Stimulated activated CD8-positive, alpha-beta memory T cell treated with anti-CD3 and anti-CD28 coated beads, Interleukin-12 subunit alpha, Interleukin-12 subunit beta, amount 100 ng/mL, for 4 hours (primary cell): Measurements from ENCODE around the gene ADORA2A.

Experiments
- DNase-seq: peaks from one replicate; pipeline ENCODE4 v3.0.0-alpha.2; 2020; ENCODE audit warnings: low read depth

The ADORA2A gene

DNA sequence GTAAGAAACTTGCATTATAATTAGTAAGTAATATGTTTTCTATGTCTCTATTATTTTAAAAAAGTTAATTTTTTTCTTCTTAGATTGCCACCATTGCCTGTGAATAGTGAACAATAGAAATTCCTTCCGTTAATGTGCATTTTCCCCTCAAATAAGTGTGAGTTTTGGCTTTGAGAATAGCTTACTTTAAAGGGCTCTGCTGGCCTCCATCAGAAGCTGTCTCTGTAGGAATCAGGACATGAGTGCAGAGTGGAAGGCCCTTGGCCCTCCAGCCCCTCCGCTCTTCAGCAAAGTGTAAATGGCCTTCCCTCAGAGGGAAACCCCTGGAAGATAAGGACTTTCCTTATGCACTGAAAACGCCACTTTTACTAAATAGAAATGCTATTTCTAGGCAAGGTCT lies 24.1 kb upstream of the ADORA2A start:
- no peak for DNase-seq

DNA sequence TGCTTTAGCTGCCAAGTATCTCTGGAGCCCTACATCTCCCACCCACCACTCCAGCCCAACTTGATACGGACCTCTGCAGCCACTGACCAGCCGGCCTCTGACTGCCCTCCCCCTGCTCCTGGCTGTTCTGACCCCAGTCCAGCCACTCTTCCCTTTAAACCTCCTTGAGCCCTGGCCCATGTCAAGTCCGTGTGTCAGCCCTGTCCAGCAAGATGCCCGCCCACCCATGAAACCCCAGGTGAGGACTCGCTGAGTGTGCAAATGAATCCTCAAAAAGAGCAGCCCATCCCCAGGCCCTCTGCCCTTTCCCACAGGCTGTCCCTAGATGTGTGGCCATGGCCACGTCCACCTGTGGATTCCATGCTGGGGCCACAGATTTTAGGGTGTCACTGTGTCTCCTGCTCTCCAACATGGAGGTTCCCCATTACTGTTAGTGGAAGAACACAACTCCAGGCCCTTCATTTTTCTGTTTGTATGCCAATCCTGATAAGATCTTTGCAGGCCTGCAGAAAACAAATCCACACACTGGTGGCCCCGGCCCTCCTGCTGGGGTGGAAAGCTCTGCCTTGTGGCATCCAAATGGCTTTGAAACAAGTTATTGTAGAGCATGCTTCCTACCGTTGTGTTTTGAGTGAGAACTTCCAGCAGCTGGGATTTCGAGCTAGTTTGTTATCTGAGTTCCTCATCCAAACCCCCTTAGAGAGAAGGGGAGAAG lies 22.7 kb upstream of the ADORA2A start:
- DNase-seq: no peak

DNA sequence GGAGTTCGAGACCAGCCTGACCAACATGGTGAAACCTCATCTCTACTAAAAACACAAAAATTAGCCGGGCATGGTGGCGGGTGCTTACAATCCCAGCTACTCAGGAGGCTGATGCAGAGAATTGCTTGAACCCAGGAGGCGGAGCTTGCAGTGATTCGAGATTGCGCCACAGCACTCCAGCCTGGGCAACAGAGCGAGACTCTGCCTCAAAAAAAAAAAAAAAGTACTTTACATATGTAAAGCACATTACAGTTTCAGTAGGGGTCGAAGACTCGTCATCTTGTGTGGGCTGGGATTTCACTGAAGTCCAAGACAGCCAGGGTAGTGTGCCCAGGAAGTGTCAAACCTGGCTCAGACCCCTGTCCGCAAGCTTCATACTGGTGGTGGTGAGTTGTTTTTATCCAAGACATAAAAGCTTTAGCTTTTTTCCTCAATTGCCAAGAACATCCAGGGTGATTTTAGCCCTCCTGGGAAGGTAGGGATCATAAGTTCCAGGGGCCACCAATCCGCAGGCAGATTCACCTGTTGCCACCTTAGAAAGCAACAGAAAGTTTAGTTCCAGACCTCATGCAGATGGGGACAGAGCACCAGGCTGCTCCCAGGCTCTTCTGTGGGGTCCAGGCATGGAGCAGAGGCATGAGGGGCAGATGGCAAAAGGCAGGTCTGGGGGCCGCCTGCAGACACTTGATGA lies 21.6 kb upstream of the ADORA2A start:
- no peak for DNase-seq

DNA sequence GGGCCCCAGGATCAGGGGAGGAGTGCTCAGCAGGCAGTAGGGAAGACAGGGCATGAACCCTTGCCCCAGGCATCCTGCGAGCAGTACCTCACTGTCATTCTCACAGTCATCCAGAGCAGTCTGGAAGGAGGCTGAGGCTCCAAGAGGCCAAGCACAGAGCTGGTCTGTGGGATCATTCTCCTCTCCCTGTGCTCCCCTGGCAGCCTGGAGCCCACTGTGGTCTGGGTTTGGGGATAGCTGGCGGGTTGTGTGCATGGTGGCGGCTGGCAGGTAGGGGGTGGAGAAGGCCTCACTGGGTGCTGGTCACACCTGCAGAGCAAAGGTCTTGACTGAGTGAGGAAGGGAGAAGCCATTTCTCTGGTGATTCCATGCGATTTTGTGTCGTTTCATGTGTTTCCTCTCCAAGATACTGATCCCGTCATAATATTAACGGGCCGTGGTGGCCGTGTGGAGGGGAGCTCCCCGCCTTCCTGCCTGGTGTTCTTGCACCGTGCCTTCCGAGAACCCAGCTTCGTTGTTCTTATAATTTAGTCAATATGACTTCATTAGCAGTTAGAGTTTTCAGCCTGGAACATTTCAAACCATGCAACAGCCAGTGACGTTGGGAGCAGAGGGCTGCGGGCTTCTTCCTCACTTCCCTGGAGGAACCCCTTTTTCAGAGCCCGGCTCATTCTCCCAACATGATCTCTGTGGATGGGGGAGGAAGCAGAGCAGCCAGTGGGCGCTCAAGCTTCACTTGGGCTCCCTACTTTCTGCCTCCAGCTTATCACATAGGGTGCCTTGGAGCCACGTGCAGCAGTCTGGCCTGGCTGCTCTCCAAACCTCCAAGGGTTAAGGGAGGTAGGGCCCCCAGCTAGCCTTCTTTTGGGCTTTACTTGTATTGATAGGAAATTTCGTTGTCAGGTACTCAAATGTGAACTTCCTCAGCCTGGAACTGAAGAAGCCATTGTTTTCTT lies 20.8 kb upstream of the ADORA2A start:
- no peak for DNase-seq

DNA sequence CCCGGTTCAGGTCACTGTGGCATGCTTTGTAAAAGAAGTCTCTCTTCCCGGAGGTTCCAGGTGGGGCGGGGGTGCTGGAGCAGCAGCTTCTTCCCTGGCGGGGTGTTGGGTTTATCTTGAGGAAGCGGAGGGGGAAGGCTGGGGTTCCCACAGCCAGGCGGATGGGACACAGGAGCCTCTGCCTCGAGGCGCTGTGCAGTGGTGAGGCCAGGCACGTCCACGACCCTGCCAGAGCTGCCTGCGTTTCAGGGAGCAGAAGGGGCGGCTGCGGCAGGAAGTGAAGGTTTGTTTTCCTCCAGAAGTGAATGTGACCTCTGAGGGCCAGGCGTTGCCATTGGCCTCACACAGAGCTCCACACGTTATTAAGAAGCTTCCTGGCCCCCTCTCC lies 20.1 kb upstream of the ADORA2A start:
- DNase-seq: no peak

DNA sequence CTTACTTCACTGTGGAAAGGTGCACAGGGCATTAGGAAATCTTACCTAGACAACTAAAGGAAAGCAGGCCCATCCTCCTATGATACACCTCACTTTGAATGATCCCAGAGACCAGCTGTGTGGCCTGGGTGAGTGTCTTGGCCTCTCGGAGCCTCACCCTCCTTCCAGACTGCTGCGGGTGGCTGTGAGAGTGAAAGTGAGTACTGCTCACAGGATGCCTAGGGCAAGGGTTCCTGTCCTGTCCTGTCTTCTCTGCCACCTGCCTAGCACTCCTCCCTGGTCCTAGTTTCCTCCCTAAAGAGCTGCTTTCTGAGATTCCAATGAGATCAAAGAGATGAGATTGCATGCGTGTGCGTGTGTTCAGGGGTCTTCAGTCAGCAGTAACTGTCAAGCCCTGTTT lies 19.5 kb upstream of the ADORA2A start:
- DNase-seq: no peak

DNA sequence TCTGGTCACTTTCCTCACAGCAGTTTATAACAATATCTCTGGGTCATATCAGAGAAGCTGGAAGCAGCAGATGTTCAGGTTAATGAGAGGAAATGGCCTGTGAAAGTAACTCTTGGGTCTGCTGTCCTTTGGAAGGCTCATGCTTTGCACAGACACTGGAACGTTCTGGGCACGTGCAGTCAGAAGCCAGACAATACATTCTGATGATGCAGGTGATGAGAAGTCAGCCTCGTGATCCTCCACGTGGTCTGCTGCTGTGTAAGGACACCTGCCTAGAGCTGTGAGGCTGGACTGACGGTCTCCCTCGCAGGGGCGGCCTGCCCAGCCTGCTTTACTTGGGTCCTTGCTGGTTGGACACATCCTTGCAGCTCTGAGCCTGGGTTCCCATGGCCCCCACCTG lies 18.8 kb upstream of the ADORA2A start:
- no peak for DNase-seq

DNA sequence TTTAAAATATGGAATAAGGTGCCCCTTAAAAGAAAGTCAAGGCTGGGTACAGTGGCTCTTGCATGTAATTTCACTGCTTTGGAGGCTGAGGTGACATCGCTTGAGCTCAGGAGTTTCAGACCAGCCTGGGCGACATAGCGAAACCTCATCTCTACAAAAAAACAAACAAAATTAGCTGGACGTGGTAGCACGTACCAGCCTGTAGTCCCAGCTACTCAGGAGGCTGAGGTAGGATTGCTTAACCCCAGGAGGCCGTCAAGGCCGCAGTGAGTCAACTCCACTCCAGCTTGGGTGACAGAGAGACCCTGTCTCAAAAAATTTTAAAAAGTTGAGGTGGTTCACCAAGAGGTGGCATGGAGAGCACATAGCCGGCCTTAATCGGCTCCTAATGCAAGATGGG lies 17.7 kb upstream of the ADORA2A start:
- no peak for DNase-seq

DNA sequence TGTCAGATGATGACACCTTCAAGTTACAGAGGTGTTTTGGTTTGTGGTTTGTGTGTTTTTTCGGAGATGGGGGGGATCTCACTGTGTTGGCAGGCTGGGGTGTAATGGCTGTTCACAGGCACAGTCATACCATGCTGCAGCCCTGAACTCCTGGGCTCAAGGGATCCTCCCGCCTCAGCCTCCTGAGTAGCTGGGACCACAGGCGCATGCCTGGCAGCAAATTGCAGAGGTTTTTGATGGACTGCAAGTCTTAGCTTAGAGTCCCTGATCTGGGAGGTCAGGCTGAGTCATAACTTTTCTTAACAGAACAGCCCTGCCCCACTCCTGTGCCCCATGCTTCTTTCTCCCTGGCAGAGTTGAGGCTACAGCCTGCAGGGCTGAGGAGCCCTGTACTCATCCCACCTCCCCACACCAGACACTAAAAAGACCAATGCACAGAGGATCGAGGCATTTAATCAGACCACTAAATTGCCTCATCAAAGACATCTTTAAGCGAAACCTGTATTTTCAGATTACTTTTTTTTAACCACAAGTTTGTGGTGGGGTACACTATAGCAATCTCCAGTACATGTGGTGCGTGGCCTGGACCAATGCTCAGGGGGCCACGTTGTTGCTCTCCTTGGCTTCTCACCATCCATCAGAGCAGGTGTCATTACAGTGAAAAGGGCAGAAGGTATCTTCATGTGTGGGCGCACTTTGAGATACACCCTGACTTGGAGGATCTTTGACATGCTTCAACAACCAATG lies 17.1 kb upstream of the ADORA2A start:
- no peak for DNase-seq

DNA sequence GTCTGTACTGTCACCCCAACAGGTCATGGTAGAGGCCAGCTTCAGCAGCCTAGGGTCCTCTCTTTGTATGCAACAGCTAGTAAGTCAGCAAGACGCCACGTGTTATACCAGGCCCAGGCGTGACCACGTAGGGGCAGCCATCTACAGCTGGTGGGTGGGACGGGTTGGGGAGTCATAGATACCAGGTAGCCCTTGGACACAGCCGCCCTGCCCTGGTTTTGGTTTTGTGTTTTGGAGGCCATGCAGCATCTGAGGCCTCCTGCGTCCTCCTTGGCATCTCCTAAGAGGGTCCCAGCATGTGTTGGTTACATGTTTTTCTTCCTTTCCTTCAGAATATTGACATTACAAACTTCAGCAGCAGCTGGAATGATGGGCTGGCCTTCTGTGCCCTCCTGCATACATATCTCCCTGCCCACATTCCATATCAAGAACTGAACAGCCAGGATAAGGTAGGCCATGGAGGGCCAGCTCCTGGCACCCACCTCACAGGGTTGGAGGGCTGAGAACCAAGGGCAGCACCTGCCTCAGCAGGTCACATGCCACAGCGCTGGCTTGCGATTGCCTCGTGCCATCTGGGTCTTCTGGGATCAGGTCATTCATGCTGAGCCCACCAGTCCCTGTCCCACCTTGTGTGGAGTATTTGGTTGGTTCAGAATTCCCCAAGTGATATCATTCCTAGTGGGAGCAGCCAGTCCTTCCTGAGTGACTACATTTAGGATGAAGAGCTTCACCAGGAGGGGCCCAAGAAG lies 16.0 kb upstream of the ADORA2A start:
- no peak for DNase-seq

DNA sequence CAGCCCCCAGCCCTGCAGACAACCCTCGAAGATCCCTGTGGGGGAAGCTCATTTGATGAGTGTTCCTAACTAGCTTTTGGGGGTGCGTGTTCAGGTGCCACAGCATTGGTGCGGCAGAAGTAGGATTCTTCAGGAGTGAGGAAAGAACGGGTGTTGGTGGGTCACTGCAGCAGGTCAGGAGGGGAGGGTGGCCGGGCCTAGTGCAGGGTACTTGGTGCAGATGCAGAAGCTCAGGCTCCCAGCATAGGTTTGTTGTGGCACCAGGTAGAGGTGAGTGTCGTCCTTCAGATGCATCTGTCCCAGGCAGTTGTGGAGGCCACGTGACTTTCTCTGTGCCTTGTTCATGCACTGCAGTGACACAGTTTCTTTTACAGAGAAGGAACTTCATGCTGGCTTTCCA lies 15.1 kb upstream of the ADORA2A start:
- no peak for DNase-seq

DNA sequence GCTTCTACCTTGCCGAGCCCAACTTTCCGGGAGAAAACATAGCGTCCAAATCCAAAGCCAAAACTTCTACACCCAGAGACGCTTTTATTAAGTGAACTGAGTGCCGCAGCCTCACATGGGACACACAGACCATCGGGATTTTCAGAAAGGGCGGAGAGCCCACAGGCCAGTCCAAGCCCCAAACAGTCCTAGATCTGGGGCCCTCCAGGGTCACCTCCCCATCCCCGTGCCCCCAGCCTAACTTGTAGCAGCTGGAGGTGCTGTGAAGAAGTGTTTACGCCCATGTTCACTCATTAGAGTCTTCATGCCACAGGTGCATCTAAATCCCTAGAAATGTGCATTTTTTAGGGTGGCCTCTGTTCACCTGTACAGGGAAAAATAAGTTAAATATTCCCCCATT lies 14.1 kb upstream of the ADORA2A start:
- no peak for DNase-seq

DNA sequence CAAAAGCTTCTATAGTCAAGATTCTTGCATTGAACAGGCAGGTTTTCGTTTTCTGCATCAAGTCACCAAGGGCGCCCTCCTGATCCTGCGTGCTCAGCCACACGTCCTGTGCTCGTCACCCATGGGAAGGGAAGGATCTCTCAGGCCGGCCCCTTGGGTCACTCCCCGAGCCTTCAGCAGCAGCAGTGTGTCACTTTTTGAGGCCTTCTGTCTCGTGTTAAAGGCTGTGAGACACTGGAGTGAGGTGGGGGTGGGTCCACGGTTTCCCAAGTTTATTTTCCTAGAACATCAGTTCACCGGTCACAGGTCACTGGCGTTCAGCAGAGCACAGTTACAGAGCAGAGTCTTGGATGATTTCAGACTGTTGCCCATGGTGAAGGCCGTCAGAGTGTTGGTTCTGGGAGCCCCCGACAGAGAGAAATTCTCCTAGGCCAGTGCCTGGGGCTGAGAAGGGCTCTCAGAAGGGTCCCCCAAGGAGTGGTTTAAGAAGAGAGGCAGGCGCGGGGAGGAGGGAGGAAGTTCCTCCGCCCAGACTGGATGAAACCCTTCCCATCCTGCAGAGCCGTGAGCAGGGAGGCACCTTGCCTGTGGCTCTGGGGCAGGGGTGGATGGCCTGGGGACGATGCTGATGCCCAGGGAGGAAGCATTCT lies 13.5 kb upstream of the ADORA2A start:
- no peak for DNase-seq

DNA sequence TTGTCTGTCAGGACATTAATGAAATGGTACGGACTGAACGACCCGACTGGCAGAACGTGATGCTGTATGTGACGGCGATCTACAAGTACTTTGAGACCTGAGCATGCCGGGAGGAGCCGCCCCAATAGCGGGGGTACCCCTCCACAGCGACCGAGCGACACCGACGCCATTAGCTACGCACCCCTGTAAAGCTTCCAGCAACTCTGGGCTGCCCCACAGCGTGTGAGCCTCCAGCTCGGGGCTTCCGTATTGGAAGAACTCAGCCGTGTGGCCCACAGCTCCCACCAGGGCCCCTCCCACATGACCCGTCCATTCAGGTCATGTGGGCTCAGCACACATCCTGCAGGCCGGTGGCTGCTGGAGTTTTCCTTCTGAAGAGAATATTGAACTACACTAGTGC lies 12.9 kb upstream of the ADORA2A start:
- DNase-seq: no peak

DNA sequence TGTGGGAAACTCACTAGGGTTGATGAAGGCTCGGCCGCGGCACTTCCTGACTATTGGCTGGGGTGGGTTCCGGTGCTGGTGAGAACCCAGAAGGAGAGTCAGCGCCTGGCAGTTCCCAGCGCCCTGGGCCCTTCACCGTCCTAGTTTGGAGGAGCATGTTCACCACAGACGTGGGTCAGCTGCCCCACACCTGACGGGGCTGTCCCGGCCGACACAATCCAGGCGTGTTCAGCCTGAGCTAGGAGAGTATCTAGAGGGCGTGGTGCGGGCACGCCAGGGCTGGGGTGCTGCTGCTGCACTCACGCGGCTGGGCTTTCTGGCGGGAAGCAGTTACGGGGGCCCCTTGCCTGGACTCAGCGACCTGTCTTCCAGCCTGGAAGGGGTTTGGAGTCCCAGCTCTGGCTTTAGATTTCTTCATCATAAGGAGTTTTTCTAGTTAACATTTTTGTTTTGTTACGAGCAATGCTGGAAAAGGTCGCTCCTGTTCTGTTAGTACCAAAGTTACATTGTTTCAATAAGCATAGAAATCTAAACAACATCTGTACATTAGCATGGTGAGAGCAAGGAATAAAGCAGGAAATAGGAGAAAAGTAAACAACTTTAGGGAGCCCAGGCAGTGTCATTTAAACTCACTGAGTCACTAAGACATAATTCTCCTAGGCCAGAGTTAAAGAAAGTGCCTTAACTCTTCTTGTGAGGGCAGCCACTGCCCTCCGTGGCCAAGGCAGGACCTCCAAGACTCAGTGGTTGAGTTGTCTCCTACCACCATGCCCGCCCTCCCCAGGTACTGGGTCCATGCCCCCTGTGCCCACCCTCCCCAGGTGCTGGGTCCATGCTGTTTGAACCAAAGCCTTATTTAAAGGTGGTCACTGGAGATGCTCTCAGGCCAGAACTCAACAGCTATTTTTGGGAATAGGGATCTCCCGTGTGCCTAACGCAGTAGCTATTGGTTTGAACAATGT lies 12.1 kb upstream of the ADORA2A start:
- DNase-seq: no peak

DNA sequence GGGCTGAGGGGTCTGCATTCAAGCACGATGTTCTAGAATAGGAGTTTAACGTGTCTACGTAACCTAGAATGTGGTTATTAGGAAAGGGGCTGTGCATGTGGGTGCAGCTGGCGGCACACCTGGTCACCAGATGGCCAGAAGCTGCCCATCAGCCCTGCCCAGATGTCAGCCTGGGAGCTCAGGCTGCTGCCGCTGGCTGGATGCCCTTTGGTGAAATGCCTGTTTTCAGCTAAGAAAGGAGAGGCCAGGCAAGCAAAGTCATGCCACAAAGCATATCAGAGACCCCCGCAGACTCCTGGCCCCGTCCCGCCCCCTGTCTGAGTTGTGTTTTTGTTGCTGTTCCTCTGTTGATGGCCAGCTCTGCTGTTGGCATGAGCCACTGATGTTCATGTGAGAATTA lies 11.3 kb upstream of the ADORA2A start:
- DNase-seq: no peak

DNA sequence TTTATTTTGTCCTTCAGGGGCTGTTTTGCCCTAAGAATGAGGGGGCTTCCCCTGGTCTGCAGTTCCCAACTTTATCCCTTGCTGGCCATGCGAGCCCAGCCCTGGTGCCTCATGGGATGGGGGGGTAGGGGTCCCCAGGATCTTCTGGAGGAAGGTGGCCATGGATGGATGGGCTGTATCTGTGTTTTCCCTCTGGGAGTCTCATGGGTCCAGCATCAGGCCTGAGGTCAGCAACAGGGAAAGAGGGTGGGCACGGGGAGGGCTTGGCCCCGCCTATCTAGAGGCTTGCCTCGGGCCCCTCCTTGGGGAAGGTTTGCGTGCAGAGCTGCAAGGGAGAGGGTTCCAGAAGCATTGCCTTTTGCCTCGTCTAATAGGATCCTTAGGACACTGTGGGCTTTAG lies 10.8 kb upstream of the ADORA2A start:
- no peak for DNase-seq

DNA sequence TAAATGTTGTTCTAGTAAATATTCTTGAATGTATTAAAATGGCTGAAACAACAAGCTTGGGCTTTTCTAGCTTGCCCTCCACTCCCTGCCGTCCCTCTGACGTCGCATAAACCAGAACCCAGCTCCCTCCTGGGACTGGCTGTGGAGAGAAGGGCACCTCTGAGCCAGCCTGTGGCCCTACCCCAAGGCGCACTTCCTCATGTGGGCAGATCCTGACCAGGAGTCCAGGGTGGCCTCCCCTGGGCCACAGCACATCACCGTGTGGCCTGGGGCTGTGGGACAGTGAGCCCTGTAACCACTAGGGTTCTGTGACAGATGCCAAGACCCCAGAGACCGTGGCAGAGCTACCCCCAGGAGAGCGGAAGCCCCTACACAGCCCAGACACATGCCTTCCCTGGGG lies 10.2 kb upstream of the ADORA2A start:
- no peak for DNase-seq

DNA sequence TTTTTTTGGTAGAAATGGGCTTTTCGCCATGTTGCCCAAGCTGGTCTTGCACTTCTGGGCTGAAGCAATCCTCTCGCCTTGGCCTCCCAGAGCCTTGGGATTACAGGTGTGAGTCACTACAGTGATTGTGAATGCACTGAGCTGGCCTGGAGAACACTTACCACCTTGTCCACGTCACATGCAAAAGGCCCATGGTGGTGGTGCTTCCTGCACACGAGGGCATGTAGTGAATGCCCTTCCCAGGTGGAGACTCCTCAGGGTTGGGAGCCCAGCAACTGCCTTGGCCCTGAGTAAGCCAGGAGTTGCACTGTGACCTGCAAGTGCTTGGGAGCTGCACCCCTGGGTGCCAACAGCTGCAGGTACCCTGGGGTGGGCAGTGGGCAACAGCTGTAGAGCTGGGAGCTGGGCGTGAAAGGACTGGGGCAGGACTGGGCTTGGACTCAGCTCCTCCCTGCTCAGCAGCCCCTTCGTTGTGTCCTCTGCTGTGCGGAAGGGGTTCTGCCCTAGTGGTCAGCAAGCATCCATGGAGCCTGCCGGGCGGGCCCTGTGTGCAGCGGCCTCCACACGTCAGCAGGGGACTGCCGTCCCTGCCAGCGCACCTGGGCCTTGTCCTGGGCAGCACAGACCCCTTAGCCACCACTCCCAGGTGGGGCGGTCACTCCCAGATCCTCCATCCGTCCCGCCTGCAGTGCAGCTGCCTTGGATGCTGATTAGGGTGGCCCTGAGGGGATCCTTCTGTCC lies 9.3 kb upstream of the ADORA2A start:
- DNase-seq: no peak
